Parathyroid adenoma (tissue), 2 donors: ENCODE measurements around the gene ADARB2.

Source experiments
- H2AFZ ChIP-seq: fragments of 300-600 bp; sonication (generic); one replicate; pipeline ENCODE4 v1.7.0; 2017; ENCODE audit warnings: antibody characterized with exemption, mild to moderate bottlenecking
- H3K27ac ChIP-seq: fragments of 300-600 bp; sonication (generic); one replicate; pipeline ENCODE4 v1.7.0; 2017
- H3K27me3 ChIP-seq: fragments of 300-600 bp; sonication (generic); one replicate; pipeline ENCODE4 v1.7.0; 2017; ENCODE audit warnings: low read length; ENCODE audit not compliant: control insufficient read depth, insufficient read depth
- H3K36me3 ChIP-seq: fragments of 300-600 bp; sonication (generic); one replicate; pipeline ENCODE4 v1.7.0; 2017; ENCODE audit warnings: low read length; ENCODE audit not compliant: control insufficient read depth, insufficient read depth
- H3K4me1 ChIP-seq: fragments of 300-600 bp; sonication (generic); one replicate; pipeline ENCODE4 v1.7.0; 2017; ENCODE audit warnings: control low read depth
- H3K4me2 ChIP-seq: fragments of 300-600 bp; sonication (generic); one replicate; pipeline ENCODE4 v1.7.0; 2017; ENCODE audit warnings: low read length
- H3K4me3 ChIP-seq: fragments of 300-600 bp; sonication (generic); one replicate; pipeline ENCODE4 v1.7.0; 2017; ENCODE audit warnings: low read depth, low read length
- H3K79me2 ChIP-seq: fragments of 300-600 bp; sonication (generic); one replicate; pipeline ENCODE4 v1.7.0; 2017; ENCODE audit warnings: control low read depth
- H3K9ac ChIP-seq: fragments of 300-600 bp; sonication (generic); one replicate; pipeline ENCODE4 v1.7.0; 2017; ENCODE audit warnings: mild to moderate bottlenecking
- H3K9me3 ChIP-seq: fragments of 300-600 bp; sonication (generic); one replicate; pipeline ENCODE4 v1.7.0; 2017; ENCODE audit warnings: low read length; ENCODE audit not compliant: control insufficient read depth
- CTCF ChIP-seq: fragments of 300-600 bp; sonication (generic); IDR thresholded peaks from one replicate; pipeline ENCODE4 v1.7.0; 2017; ENCODE audit warnings: antibody characterized with exemption, mild to moderate bottlenecking
- donor health status: primary hyperparathyroidism.

The ADARB2 gene

GRCh38 chr10:1543596-1543995 is 193.7 kb downstream of the ADARB2 start:
- no peak overlapping the region for H3K27ac ChIP-seq
- H3K36me3 ChIP-seq: no peaks in the 10 kb centered on the region
- H2AFZ ChIP-seq: no peak overlapping the region
- H3K4me1 ChIP-seq: no peaks in the 10 kb centered on the region
- H3K4me2 ChIP-seq: no peak overlapping the region
- H3K4me3 ChIP-seq: no peak overlapping the region
- TF ChIP-seq CTCF: no peak
- no peaks in the 10 kb centered on the region for H3K27me3 ChIP-seq
- H3K9me3 ChIP-seq: no peaks in the 10 kb centered on the region
- no peak overlapping the region for H3K9ac ChIP-seq
- peaks cover 2% of the 10 kb centered on the region for H3K79me2 ChIP-seq

GRCh38 chr10:1542941-1543340 is 194.4 kb downstream of the ADARB2 start:
- Histone ChIP-seq H3K36me3 (no peaks in the 10 kb centered on the region), H3K4me1 (no peaks in the 10 kb centered on the region), H3K9ac (no peak overlapping the region), H3K4me3 (no peak overlapping the region), H3K9me3 (no peaks in the 10 kb centered on the region), H3K27me3 (no peaks in the 10 kb centered on the region), H3K79me2 (peaks cover 1% of the 10 kb centered on the region), H3K4me2 (no peak overlapping the region), H2AFZ (no peak overlapping the region), H3K27ac (no peak overlapping the region)
- TF ChIP-seq CTCF: no peak

GRCh38 chr10:1540144-1540543 is 197.2 kb downstream of the ADARB2 start:
- Histone ChIP-seq H3K4me1 (peaks cover 6% of the 10 kb centered on the region), H3K9ac (no peak overlapping the region), H3K36me3 (no peaks in the 10 kb centered on the region), H3K4me2 (no peak overlapping the region), H3K9me3 (no peaks in the 10 kb centered on the region), H3K27me3 (no peaks in the 10 kb centered on the region), H3K79me2 (no peaks in the 10 kb centered on the region), H3K27ac (no peak overlapping the region), H2AFZ (no peak overlapping the region), H3K4me3 (no peak overlapping the region)
- TF ChIP-seq CTCF: no peak

GRCh38 chr10:1539216-1539615 is 198.1 kb downstream of the ADARB2 start:
- Histone ChIP-seq H2AFZ (no peak overlapping the region), H3K79me2 (no peaks in the 10 kb centered on the region), H3K4me2 (no peak overlapping the region), H3K9ac (no peak overlapping the region), H3K4me3 (no peak overlapping the region), H3K36me3 (no peaks in the 10 kb centered on the region), H3K27me3 (no peaks in the 10 kb centered on the region), H3K4me1 (peaks cover 6% of the 10 kb centered on the region), H3K27ac (no peak overlapping the region), H3K9me3 (no peaks in the 10 kb centered on the region)
- TF ChIP-seq CTCF: no peak

- H3K4me1 ChIP-seq: peaks cover 6% of the 10 kb centered on the region
- H3K27ac ChIP-seq: no peak overlapping the region
- no peaks in the 10 kb centered on the region for H3K79me2 ChIP-seq
- H2AFZ ChIP-seq: no peak overlapping the region
- H3K27me3 ChIP-seq: no peaks in the 10 kb centered on the region
- no peaks in the 10 kb centered on the region for H3K9me3 ChIP-seq
- H3K36me3 ChIP-seq: no peaks in the 10 kb centered on the region
- no peak overlapping the region for H3K4me2 ChIP-seq
- H3K9ac ChIP-seq: no peak overlapping the region
- H3K4me3 ChIP-seq: no peak overlapping the region
- peak; percentile 17 for TF ChIP-seq CTCF
Observed at GRCh38 chr10:1538531-1539061, 198.7 kb downstream of the ADARB2 start.
